ENCODE results near the gene PELI2.

The PELI2 gene

DNA sequence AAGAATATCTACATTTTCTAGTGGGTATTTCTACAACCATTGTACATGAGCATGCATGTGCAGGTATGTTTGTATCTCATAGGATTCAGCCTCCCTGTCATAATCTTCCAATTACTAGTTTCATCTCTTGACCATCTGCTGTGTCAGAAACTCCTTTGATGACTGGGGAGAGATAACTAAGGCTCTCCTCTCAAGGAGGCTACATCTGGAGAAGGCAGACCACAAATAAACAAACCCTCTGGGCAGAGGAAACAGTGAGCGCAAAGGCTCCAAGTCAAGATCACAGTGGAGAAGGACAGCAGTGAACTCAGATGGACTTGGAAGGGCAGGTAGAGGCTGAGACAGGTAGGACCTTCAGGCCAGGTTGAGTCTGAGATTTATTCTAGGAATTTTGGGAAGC lies 166.4 kb downstream of the PELI2 start:
- FAIRE-seq, result no peak
- DNase-seq (ENCODE audit: insufficient read length, low spot score), result no peak

DNA sequence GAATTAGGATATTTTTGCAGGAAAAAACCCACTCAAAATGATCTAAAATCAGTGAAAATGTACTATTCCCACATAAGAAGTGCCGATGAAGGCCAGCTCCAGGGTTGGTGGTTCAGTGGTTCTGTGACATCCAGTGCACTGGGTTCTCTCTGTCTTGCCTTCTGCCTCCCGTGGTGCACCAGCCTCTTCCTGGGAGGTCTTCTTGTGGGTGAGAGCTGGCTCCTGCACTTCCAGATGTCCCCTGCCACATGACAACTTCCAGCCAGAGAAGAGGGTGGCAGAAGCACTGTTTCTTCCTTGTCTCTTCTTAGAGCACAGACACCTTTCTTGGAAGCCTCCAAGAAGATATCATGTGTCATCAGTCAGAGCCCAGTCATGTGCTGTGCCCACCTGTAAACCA lies 170.9 kb downstream of the PELI2 start:
- DNase-seq (ENCODE audit: insufficient read length, low spot score) (no peak), FAIRE-seq (no peak)

DNA sequence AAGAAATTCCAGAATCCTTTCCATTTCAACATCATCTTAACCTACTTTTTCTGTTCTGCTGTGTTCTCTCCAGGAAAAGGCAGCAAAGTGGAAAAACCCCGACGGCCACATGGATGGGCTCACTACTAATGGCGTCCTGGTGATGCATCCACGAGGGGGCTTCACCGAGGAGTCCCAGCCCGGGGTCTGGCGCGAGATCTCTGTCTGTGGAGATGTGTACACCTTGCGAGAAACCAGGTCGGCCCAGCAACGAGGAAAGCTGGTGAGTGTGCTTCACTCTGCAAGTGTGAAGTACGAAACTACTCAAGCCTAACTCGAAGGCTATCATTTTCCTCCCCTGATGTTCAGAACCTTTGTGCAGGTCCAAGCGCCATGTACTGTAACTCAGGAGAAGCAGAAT lies 172.0 kb downstream of the PELI2 start:
- FAIRE-seq (no peak), DNase-seq (ENCODE audit: insufficient read length, low spot score) (no peak)

DNA sequence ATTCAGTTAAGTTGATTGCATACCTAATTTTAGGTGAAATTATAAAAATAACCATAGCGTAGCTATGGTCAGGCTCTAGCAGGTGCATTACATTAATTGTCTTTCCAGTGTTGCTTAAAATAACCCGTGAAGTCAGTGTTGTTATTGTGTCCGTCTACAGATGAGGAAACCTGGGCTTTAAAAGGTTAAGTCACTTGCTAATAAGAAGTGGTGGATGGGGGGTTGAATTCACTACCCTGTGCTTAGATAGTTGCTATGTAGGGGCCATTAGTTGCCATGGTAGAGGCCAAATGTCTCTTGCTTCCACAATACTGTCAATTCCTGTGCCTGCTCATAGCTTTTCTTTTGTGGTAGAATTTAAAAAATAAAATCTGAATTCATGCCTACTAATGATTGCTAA lies 174.8 kb downstream of the PELI2 start:
- no peak for FAIRE-seq
- no peak for DNase-seq (ENCODE audit: insufficient read length, low spot score)

DNA sequence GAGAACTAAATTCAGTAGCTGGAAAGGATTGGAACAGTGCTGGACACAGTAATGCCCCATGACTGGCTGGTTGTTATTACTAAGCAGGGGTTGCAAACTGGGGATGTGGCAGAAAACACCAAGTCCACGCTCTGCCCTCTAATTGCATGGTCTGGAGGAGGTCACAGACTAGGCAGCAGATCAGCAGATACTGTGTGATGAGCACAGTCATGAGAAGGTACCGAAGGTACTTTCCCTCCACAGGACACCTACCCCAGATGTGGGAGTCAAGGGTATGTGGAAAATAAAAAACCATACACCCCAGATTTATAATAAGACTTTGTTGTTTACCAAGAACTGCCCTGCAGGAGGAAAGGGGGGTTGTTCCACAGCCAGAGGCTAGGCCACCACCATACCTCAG lies 175.3 kb downstream of the PELI2 start:
- FAIRE-seq (no peak), DNase-seq (ENCODE audit: insufficient read length, low spot score) (no peak)

DNA sequence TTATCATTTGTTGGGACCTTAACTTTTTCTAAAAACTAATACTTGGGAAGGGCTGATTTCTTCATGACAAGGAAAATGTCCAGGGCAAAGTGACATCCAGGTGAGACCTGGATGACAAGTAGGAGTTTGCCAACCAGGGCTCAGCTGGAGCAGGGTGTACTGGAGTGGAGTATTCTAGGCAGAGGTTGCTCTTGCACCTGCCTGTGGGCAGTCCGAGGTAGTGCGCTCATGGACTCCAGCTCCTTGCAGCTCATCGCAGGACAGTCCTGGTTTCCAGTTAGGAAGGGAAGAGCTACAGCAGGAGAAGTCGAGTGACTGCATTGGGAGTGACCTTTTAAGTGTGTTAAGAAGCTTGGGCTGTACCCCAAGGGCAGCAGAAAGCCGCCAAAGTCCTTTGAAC lies 175.9 kb downstream of the PELI2 start:
- DNase-seq (ENCODE audit: insufficient read length, low spot score) (no peak), FAIRE-seq (no peak)

DNA sequence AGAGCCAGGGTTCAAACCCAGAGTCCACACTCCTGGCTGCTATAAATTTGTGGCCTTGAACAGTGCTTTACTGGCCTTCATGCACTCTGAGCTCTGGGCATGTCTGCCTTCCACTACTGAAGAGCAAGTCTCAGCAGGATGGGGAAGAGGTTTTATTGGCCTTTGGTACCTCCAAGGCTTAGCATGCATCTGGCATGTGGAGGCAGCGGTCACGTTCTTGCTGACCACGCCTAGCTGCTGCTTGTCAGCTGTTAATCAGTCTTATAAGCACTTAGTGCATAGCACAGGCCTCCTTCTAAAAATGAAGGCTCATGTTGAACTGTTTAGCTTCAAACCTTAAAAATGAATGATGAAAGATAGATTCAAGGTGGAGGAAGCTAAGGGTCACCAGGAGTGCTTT lies 177.5 kb downstream of the PELI2 start:
- FAIRE-seq (no peak), DNase-seq (ENCODE audit: insufficient read length, low spot score) (no peak)

DNA sequence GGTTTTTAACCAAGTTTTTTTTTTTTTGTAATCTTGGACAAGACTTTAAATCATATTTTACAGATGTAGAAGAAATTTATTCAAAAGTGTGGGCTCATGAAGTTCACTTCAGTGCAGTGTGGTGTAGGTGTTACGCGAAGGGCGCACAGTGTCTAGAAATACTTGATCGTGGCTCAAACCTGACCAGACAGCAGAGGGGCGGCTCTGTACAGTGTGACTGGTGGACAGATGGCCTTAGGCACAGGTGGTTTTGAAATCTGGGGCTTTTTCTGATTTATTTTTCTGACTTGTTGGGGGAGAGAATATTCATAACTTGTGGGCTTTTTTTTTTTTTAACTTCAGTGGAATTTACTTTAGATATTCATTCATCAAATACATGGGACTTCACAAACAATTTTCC lies 179.2 kb downstream of the PELI2 start:
- no peak for FAIRE-seq
- DNase-seq (ENCODE audit: insufficient read length, low spot score), result no peak

DNA sequence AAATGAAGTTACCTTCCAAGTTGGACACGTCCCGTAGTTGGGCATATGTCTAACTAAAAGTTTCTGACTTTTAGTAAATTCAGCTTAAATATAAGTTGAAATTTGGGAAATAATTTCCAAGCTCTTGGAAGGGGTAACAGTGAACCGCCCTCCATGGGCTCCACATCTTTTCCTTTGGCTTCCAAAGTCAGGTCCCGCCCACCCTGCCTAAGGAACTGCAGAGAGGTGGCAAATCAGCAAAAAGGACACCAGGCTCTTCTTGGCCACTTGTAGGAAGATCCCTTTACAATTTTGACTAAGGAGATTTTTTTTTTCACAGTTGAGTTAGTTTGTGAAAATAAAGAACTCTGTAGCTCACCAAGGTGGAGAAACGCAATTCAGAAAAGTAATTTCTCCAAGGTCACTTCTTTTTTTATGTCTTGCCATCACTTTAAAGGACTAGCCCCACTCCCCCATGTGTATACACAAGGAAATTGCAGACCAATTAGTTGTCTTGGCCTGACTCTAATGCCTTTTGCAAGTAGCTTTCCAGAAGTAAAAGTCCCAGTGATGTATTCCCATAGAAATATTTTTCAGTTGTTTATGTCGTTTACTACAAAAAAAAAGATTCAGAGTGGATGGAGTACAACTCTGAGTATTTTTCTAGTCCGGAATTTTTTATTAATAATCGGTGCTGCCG lies 181.2 kb downstream of the PELI2 start:
- no peak for FAIRE-seq

DNA sequence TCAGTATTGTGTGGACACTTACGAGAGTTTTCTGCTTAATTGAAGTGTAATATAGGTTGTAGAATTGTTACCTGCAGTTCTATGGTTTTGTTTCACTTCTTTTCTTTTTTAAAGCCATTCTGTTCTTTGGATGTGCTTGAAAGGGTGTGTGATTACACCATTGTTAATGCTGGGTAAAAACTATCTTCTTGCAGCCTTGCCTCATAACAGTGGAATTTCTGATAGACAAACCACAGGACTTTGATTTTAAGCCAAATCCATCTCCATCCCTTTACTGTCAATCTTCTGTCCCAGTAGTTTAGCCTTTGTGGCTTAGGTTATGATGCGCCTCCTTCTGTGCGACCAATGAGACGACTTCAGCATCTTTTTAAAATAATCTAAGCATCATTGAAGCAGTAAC lies 182.3 kb downstream of the PELI2 start:
- DNase-seq (ENCODE audit: insufficient read length, low spot score) (no peak), FAIRE-seq (no peak)

More for the DNA sequence above, 181.2 kb downstream of the PELI2 start:
- DNase-seq (ENCODE audit: insufficient read length, low spot score), result no peak

DNA sequence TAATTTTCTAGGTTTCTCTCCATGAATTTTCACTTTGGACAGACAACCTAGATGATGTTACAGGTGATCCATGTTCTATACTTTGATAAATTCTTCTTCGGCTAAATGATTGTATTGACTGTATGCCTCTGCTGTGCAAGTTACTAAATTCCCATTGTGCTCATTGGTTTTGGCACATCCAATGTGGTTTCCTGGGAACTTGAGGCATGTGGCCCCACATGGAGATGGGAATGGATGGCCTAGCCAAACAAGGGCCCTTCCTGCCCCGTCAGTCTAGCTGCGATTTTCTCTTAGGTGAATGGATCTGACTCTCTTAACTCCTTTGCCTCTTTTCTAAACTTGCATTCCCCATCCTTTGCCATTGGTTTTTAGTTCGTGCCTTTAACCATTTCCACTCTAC lies 186.2 kb downstream of the PELI2 start:
- no peak for FAIRE-seq
- DNase-seq (ENCODE audit: insufficient read length, low spot score), result no peak

DNA sequence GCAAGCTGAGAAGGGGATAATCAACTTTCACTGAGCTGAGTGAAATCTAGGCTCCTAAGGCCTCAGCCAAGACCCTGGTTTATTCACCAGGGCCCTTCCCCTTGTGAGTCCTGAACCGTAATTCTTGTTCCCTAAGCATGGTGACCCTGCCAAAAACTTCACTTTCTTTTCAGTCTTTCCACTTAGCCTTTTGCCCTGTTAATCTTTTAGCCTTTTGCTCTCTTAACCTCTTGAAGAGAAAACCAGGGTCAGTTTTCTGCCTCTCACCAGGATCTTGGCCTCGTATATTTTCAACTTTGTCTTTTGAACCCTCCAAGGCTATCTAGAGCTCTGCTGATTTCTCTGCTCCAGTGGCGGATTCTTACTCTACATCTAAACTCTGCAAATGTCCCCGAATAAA lies 191.0 kb downstream of the PELI2 start:
- DNase-seq (ENCODE audit: insufficient read length, low spot score) (no peak), FAIRE-seq (no peak)

DNA sequence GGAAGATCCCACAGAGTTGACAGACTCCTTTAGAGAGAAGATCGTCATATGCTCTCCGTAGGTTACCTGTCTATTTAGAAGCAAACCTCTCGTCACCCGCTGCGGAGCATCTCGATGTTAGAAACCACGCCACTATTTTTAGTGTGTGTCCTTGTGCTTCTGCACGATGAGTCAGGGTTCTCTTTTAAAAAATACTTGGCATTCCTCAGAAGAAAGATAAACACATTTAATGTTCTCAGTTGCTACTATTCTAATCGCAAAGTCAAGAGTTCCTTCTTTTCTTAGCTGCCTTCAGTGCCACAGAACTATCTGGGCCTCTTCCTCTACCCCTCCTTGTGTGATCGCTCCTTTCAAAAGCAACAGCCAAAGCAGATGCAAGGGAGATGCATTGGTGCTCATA lies 192.4 kb downstream of the PELI2 start:
- FAIRE-seq (no peak), DNase-seq (ENCODE audit: insufficient read length, low spot score) (no peak)

DNA sequence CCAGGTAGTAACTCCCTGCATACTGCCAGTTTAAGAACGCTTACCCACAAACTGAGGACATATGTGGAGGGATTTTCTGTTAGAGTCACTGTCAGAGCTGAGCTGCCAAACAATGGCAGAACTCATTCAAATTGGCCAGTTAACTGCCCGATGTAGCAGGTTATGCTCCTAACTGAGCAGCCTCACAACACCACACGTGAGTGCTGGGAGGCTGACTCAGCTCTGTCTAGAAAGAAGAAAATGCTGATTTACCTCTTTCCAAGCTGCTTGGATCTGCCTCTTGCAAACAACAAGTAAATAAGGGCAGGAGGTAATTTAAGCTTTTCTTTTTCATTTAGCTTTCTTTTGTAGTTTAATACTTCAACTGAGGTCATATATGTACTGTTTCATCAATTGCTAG lies 195.6 kb downstream of the PELI2 start:
- DNase-seq (ENCODE audit: insufficient read length, low spot score), result no peak
- FAIRE-seq, result no peak

DNA sequence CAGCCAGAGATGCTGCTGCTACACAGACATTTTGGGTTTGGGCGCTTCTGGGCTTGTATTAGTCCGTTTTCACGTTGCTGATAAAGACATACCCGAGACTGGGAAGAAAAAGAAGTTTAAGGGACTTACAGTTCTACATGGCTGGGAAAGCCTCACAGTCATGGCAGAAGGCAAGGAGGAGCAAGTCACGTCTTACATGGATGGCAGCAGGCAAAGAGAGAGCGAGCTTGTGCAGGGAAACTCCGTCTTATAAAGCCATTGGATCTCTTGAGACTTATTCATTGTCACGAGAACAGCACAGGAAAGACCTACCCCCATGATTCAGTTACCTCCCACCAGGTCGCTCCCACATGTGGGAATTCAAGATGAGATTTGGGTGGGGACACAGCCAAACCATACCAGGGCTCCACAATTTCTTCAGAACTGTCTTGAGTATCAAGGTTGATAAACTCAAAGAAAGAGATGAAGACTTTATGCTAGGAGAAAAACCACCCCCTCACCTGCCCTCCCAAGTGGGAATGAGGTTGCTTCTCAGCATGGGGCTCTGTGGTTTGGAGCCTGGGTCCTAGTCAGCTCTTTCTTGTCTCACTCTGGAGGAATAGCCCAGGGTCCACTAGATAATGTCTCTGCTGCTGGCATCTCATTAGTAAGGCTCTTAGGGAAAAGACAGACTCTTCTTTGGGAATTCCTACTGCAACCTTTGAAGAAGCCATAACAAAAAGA lies 200.3 kb downstream of the PELI2 start:
- FAIRE-seq, result no peak

DNA sequence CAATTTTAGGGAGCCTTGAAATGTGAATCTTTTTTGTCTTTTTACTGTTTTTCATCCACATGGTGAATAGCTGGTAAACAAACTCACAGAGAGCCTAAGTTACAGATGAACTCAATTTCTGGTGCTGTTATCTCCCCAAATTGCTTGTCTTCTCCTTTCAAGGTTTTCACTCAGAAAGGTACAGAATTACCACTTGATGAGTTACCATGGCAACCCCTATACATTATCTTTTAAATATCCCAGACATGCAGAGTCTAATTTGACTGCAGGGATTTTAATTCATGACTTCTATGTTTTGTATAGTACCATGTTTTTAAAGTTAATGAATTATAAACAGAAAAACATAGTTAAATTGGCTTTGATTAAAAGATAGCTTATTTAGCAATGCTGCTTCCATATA lies 203.7 kb downstream of the PELI2 start:
- no peak for DNase-seq (ENCODE audit: insufficient read length, low spot score)
- FAIRE-seq, result no peak

More for the DNA sequence above, 200.3 kb downstream of the PELI2 start:
- no peak for DNase-seq (ENCODE audit: insufficient read length, low spot score)

DNA sequence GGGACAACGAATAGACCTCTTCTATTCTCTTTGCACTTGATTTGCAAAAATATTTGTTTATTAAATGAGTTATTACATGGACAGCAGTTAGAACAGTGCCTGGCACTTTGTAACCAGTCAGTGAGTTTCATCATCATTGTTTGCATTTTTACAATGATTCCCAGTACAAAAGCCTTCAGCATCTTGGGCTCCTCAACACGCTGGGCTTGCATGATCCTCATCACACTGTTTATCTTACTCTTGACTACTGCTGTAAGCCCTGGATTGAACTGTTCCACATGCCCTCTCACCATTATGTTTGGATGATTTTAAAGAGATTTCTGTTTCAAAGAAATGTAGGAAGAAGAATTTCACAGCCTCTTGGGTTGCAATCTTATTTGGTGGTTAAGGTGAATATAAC lies 204.3 kb downstream of the PELI2 start:
- DNase-seq (ENCODE audit: insufficient read length, low spot score) (no peak), FAIRE-seq (no peak)

DNA sequence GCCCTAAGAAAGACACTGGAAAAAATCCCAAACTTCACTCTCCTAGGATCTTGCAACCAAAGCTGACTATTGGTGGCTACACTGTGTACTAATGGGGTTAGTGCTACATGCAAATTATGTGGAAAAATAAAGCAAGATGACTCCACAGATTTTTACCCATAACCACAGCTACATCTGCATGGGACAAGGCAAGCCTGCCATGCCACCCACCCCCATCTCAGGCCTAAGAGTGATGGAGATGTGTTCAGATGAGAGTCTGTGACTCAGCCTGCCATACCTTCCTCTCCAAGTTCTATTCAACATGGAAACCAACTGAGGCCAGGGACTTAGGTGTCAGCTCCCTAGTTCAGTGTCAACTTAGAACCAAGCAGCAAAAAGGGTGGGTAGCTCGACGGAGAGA lies 206.2 kb downstream of the PELI2 start:
- no peak for FAIRE-seq
- DNase-seq (ENCODE audit: insufficient read length, low spot score), result no peak

DNA sequence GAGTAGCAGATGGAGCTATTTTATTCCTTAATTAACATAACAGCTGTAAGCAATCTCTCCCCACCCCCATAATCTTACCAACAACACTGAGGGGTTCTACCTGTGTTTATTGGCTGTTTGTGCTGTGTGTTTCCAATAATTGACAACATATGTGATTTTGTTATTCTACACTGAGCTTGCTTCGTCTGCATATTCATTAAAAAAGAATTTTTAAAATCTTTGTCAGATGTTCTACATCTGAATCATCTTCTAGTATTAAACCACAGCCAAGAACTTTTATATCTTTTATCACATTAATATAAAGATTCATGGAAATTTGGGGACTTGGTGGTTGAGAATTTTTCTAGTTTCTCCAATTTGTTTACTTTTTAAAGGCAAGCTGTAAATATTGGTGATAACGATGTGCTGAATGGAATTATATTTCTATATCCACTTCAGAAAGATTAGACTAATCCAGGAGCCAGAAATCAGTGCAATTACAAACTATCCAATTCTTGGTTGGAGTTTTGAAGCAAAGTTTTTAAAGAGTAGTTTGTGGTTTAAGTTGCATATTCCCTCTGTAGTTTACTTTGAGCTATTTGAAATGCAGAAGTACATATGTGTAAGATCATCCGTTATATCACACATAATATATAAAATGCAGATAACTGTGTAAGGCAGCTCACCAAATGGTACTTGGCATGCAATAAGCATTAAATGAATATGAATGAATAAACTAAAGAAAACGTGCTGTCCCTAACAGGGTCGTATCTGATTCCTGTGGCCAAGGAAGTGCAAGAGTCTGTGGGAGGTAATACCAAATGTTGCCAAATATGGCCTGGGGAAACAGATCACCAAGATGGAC lies 206.9 kb downstream of the PELI2 start:
- DNase-seq (ENCODE audit: insufficient read length, low spot score) (no peak), FAIRE-seq (no peak)

DNA sequence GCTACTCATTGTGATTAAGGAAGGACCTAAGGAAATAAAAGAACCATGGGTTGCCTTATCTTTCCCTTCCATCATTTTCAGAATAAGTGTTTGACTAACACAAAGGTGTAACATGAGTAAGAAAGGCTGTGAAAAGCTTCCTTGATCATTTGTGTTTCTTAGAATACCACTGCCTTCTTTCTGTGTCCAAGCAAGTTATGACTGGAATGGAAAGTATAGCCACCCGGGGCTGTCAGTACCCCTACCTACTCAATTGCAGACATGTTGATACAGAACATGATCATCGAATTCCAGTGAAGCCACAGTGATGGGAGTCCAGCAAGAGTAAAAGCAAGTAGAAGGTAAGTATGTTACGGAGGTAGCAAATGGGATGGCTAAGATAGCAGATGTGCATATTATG lies 209.8 kb downstream of the PELI2 start:
- FAIRE-seq (no peak), DNase-seq (ENCODE audit: insufficient read length, low spot score) (no peak)

DNA sequence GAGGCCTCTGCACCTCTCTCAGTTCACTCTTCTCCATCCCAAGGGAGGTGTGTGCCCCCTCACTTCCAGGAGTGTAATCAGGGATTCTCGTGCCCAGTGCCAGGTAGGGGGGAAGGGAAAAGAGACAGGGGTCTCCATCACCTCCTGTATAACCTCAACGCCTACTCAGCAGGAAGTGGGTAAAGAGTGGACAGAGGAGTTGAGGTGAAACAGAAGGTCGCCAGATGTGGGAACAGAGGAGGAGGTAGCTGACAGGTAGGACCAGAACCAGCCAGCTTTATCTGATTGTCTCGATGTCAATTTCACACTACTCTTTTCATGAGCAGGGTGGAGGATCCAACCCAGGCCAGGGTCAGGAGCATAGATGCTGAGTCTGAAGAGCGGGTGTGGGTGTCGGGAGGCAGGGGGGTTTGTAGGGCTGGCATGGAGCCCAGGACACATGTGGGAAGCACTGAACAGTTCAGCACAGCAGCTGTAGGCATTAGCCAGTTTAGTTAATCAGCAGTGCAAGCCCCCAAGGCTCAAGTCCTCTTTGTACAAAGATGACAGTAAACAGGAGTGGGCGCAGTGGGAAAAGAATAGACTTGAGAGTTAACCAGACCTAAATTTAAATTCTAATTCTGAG lies 213.5 kb downstream of the PELI2 start:
- no peak for DNase-seq (ENCODE audit: insufficient read length, low spot score)
- no peak for FAIRE-seq

Data from GM19239 (cell line).